Stimulated activated CD8-positive, alpha-beta memory T cell treated with anti-CD3 and anti-CD28 coated beads, Interleukin-7, amount 100 ng/mL, for 48 hours (primary cell): Measurements from ENCODE around the gene NUP210L.

ENCODE experiments used
- DNase-seq, 2 donors: peaks; one replicate each; pipeline ENCODE4 v3.0.0-alpha.2; 2020; ENCODE audit warnings: low read depth in 1 of 2; ENCODE audit errors: extremely low read depth in 1 of 2

Gene NUP210L

DNA sequence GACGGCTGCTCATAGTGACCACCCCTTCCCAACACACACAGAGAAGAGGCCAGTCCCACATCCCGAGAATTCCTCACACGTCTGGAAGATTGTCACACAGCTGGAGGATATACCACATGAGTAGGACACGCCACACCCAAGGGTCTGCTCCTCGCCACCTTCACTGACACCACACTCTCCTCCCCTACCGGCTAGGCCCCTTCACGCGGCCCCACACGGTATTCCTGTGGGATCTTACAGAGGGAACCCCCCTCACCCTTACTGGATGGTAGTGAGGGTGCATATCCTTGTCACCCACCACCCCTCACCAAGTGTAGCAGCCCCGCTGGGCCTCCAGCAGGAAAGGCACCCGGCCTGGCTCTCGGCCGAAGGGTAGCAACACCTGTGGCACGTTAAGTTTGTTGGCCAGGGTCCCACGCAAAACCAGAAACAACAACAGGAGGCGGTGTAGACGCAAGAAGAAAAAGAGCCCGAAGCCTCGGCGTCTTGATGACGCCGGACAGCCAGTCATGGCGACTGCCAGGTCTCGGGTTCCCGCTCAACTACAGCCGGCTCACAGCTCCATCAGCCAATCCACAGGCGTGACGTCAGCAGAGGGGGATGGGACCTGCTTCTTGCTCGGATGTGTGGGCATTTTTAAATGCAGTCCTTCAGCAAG lies at the start of gene NUP210L:
Gene NUP210L, minus strand, starts transcription at position 540 of the 658 bp plus-strand sequence.
- DNase-seq = no peak

GRCh38 chr1:154199563-154199879 lies 44.6 kb upstream of the NUP210L start:
- DNase-seq = no peak

DNA sequence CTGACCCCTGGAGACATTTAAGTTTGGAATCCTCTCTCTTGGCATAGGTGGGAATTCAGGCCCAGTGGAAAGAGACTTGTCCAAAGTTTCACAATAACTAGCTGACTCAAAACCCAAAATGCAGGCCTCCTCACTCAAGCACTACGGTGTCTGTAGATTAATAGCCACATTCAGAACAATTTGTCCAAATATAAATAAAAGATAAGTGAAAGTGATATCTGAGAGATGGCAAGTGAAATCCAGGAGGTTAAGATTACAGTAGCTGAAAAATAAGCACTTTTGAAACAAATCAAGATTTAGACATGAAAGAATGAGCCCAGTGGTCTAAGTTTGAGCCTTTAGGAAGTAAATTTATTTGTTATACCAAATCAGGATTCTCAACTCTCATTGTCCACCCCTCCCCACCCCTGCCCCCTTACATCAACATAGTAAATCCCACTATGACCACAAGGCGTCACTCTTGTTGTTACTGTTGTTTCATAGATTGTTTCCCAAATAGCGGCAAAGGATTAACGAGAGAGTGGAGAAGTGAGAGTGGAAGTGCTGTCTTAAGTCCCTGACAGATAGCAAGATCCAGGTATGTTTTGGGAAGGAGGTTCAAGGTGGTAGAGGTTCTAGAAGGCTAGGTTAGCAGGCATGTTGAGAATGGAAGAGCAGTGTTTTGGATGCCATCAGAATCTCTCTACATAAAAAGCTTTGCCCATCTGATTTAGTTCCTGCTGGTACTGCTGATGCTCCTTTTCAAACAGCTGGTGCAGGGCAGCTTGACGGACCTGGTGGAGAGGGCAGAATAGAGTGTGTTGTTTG lies 44.1 kb upstream of the NUP210L start:
- DNase-seq = no peak

GRCh38 chr1:154193821-154194220 lies 38.9 kb upstream of the NUP210L start:
- DNase-seq = no peak

DNA sequence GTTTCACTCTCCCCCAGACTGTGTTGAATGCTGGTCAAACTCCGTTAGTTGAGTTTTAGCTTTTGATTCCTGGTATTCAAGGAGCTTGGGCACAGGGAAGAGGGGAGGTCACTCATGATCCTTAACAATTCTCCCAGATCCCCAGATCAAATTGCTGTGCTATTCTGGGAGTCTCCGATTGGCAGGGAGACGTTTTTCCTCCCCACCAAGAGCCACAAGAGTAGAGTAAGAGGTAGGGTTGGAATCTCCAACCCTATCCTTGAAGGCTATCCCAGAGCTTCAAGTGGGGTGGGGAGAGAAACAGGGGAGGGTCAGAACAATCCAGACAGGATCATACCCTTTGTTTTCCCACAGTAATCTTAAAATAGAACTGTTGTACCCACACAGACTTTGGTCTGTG lies 37.6 kb upstream of the NUP210L start:
- no peak for DNase-seq

DNA sequence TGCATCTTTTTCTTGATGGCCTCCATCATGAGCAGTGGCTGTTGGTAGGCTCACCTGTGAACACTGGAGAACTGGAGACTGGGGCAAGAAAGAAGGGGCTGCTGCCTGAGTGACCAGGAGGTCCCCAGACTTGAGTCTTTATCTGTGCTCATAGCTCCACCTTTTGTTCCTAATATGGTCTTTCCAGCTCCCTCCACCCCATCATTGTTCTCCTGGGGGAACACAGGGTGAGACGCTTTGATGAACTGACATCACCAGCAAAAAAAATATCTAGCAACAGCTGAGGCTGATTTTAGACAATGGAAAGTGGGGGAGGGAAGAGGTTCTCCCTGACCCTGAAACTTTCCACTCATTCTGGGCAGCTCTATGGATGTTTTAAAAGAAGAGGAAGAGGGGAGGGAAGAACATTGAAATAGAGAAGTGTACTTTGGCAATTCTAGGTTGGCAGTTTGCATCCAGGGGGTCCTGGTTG lies 37.2 kb upstream of the NUP210L start, which contains the start of gene TPM3:
Gene TPM3, minus strand, starts transcription at position 111 of the 472 bp plus-strand sequence. Its CDS starts 82 bp downstream, at position 29.
- DNase-seq = no peak

- DNase-seq = no peak
Measured at GRCh38 chr1:154190550-154190949, 35.7 kb upstream of the NUP210L start.

DNA sequence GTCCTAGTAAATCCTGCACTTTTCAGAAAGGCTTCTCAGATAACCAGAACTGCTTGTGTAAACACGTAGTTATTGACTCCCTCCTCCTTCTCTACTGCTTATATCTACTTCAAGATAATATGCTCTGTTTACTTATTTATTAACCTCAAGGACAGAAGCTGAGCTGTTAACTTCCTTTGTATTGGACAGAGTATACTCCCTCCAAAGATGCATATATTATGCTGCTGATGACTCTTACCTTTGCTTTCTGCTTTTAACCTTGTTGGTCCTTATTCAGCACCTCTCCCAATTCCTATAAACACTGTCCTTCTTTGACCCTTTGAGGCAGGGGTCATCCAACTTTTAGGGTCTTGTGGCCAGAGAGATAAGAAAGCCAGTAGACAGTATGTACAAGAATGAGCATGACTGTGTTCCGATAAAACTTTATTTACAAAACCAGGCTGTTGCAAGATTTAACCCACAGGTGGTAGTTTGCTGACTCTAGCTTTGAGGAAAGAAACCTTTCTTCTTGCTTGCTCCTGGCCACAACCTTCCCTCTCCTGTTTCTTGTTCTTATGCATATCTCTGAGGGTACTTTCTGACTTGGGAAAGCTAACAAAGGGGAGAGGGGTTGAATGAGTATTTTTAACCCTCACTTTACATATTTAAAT lies 32.1 kb upstream of the NUP210L start:
- DNase-seq = no peak

DNA sequence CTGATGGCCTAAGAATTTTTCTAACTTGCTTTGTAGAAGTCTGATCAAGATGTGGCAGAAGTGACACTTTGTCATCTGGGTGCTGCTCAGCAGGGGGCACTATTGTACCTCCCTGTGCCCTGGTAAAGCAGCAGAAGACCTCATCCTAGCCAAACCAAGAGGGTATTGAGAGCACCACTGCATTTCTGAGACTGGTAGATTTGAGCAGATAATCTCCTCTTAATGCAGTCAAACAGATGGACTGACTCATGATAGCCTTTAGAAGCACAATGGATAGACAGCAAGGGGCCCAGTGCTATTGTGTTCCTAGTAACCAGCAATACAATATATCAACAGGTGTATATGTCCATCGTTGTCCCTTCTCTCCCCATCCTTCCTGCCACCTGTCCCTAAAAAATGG lies 31.3 kb upstream of the NUP210L start:
- DNase-seq = peak in 1 of 2 donors; percentile 59

DNA sequence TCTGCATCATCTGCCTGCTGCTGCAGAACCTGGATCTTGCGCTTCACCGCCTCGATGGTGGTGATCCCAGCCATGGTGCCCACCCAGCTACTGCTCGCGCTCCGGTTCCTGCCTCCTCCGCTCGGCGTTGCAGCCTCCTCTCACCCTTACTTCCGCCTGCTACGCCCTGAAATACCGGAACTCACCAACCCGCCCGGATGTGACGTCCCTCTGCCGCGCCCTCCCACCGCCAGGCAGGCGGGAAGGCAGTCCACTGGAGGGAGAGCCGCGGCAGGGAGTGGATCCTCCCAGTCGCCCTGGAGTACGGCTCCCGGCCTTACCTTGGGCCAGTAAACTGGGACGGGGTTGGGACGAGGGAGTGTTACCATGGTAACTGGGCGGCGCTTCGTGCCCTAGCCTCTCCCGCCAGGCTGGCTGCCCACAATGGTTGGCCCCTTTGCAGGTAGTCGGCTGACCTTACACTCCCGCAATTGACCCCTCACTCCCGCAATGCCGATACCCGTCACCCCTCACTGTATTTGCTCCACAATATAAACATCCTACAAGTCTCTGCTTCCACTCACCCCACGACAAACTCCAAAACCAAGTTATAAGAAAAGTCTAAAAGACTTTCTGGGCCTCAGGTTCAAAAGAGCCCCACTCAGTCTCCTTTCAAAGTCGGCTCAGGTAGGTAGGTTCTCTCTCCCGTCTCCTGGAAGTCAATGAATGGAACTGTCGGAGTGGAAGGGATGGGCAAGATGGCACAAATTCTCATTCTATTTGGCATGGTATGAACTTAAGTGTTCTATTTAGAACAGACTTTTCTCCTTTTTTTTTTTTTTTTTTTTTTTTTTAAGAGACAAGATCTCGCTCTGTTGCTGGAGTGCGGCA lies 28.4 kb upstream of the NUP210L start:
- DNase-seq = peak; percentile 93 to 94

DNA sequence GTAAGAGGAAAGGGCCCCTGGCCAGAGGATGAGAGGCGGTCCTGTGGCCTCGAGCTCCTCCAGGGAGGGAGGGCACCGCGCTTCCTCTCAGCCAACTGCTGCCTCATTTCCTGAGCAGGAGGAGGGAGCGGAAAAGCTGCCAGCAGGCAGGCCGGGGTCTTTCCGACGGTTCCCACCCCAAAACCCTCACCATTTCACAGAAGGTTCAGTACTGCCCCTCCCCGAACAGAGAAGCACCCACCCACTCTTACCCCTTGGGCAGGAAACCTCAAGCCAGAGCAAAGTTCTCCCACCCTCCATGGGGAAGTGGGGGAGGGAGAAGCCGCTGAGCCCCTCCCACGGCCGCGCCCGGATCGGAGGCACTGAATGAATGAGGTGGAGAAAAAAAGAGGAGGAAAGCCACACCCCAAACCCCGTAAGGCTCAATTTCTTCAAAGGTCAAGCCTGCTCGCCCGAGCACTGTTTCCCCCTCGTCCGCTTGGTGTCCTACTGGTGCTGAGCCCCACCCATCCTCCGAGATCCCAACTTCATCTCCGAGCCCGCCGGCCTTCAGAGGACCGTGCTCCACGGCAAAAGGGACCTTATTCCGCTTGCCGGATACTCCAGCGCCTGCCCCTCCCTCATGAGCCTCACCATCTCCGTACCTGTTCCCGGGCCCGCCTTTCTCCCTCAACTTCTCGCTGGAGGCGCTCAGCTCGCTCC lies 27.6 kb upstream of the NUP210L start:
- DNase-seq = peak; percentile 75 to 90

GRCh38 chr1:154181944-154182343 lies 27.1 kb upstream of the NUP210L start:
- DNase-seq = no peak

GRCh38 chr1:154179946-154180687 lies 25.2 kb upstream of the NUP210L start:
- DNase-seq = no peak

- DNase-seq = no peak
Measured at GRCh38 chr1:154178911-154179811, 24.3 kb upstream of the NUP210L start.

GRCh38 chr1:154178013-154178412 lies 23.1 kb upstream of the NUP210L start:
- DNase-seq = no peak

GRCh38 chr1:154176337-154176736 lies 21.5 kb upstream of the NUP210L start:
- DNase-seq = no peak

DNA sequence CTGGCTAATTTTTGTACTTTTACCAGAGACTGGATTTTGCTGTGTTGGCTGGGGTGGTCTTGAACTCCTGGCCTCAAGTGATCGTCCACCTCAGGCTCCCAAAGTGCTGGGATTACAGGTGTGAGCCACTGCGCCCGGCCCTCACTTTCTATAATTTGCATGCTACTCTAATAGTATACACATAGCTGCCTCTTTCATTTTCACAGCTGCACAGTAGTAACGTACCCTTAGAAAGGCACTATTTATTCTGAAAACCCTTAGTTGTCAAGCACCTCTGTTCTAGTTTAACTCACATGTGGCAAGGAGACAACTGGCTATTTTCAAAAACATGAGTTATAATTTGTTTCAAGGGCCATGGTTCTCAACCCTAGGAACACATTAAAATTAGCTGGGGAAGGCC lies 19.8 kb upstream of the NUP210L start:
- no peak for DNase-seq

DNA sequence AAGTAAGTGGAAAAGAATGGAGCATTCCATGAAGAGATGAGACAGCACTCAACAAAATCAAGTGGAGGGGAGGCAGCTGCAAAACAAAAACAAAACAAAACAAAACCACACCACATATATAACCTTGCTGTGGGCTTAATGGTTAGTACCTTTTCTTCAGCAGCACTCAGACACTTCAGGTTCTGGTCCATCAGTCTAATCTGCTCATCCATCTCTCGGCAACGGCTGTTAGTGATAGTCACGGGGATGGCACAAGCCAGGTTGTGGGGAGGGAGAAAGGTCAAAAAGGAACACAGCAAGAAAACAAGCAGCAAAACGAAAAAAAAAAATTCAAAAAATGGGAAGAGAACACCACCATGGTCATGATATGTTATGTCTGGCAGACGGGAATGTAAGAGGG lies 17.0 kb upstream of the NUP210L start:
- no peak for DNase-seq

DNA sequence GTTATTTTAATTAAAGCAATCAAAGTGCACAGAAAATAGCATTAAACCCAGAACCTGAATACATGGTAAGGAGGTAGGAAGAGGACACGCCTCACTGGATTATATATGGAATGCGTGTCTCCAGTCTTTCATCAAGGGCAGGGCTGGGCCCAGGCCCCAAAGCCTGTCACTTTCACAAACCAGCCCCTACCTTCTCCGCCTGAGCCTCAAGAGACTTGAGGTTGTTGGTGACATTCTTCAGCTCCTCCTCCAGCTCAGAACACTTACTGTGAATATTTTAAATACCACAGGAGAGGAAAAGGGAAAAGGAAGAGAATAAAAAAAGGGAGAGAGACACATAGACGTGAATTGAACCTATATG lies 16.3 kb upstream of the NUP210L start:
- no peak for DNase-seq
